ENCODE results near the gene MRPS14.

The MRPS14 gene

GRCh38 chr1:175019524-175019923 is 3.7 kb downstream of the MRPS14 start:
- no peak for FAIRE-seq

DNA sequence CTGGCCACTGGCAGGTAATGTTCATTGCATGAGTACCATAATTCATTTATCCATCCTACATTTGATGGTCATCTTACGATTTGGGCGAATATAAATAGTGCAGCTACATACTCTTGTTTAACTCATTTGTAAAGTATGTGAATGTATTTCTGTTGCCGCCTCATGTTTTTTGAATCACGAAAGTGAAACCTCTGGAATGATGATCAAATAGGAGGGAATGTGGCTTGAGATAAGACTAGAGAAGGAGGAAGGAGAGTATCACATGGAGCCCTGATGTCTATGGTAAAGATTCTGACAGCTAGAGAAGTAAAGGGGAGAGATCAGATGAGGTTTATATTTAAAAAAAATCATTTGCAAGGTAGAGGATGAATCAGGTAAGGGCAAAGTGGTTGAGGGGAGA is 8.0 kb downstream of the MRPS14 start:
- no peak for FAIRE-seq

DNA sequence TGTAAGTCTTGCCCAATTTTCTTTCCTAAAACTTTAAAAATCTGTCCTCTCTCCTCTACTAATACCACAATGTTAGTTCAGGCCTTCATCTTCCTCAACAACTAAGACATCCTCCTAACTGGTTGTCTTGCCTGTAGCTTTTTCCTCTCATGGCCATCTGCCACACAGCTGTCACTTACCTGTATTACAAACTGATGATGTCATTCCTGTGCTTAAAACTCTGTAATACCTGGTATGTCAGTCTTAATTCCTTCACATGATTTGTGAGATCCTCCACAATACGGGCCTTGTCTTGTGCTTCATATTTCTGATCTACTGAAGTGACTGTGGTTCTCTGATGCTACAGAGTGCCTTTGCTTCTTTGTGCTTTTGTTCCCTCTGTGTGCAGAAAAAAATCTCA is 9.8 kb downstream of the MRPS14 start:
- no peak for FAIRE-seq

DNA sequence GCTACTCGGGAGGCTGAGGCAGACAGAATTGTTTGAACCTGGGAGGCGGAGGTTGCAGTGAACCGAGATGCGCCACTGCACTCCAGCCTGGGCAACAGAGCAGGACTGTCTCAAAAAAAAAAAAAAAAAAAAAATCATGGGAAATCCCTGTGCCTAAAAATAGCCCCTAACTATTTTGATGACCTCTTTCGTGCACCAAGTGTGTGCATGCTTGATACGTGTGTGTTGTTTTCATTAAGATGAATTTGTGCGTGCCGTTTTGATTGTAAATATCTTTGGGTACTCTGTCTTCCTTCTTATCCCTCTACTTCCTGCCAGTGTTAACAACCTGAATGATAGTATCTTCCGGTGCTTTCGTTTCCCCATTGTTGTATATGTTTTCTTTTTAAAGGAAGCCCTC is 13.7 kb downstream of the MRPS14 start:
- no peak for FAIRE-seq

DNA sequence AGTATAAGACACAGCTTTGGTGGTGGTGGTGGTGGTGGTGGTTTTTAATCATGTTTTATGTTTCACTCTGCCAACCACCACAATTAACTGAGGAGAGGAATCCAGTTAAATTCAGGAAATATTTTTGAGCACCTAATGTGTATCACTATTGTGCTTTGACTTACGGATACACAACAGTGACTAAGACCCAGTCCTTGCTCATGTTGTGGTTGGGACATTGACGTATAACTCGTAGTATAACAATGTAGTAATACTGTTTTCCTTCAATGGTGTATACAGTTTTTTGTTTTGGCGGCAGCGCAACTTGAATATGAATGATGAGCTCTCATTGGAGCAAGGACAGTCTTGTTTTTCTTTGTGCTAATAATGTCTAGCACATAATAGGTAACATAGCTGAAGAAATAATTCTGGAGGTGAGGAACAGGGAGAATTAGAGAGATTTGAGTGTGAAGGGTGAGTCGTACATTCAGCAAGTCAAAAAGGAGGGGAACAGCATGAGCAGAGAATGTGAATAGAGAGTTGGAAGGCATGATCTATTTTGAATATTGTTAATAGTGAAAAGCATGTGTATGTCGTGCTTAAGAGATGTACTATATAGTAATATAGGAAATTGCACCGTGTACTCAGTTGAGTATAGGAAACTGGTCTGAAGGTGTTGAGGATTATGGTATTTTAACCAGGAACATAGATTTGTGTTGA is 18.0 kb downstream of the MRPS14 start:
- FAIRE-seq, result no peak

DNA sequence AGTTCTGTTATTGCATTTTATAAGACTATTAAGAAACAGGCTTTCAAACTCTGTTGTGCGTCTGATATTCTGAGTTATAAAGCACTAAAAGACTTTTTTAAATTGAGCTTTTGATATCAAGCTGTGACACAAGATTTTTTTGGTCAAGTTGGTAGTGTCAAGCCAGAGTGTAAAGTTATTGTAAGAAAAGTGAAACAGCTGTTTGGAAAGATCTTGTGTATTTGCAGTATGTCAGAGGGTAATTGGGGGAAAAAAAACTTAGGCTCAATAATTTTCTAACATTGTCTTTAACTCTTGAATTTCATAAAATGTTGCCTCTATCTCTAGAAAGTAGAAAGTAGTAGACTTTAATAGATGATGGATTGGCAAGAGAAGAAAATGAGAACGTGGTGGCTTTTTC is 19.7 kb downstream of the MRPS14 start:
- no peak for FAIRE-seq

DNA sequence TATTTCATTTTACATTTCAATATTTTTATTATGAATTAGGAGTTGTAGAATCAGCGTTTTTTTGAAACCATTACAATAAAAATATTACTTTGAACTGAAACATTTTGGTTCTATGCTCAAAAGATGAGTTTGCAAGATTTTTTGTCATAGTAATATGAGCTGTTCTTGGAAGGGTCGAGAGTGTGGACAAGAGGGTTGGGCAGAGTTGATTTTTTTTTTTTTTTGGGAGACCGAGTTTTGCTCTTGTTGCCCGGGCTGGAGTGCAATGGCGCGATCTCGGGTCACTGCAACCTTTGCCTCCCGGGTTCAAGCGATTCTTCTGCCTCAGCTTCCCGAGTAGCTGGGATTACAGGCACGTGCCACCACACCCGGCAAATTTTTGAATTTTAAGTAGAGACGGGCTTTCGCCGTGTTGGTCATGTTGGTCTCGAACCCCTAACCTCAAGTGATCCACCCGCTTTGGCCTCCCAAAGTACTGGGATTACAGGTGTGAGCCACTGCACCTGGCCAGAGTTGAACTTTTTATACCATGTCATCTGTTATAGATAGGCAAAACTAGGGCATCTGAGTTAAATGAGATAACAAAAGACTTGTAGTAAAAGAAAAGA is 20.2 kb downstream of the MRPS14 start:
- no peak for FAIRE-seq

DNA sequence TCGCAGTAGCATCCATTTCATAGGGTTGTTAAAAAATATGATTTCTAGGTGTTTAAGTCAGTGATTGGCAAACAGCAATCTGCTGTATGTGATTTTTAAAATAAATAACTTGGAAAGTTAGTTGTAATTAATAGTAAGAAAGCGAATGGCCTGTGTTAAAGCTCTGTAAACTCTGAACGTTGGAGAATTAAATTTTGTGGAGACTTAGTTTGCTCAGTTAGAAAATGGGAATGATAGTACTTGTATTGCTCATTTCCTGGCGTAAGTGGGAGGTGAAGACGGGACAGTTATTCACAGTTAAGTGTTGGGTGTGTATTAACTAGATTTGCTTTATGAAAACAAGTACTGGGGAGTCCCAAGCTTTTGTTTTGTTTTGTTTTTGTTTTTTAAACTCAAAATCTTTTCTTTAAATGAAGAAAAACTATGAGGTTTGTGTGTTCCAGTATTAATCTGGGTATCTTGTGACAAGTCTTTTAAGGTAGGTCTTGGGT is 22.5 kb downstream of the MRPS14 start:
- no peak for FAIRE-seq

DNA sequence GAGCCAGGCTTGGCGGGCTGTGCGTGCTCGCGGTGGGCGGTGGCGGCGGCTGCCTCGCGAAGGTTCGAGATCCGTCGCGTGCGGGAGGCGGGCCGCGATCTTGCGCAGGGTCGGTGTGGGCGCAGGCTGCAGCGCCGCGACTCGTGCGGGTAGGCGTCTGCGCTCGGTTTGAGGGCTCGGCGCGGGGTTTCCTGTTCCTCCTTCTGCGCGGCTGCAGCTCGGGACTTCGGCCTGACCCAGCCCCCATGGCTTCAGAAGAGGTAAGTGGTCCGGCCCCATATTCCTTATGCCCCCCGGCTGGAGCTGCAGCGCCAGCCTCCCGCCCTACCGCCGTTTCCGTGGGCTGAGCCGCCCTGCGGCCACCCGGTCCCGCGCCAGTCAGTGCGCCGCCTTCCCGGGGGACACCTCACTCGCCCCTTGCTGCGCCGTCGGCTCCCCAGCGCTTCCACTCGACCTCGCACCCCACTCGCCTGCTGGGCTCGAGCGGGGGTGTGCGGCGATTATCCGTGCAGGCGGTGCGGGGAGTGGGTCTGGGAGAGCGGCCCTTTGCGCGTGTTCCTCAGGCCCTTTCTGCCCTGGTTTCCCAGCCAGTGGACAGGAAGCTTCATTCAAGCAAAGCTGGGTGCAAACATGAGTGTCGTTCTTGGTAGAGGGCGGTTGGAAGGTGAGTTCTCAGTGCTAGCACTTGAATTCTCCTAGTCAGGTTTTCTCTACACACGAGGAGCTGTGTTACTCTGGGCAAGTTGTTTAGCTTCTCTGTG is 23.1 kb downstream of the MRPS14 start, which contains the start of gene CACYBP:
Gene CACYBP (plus strand): TSS at position 12 of the 761 bp plus-strand sequence. CDS start 234 bp downstream, at position 246.
- no peak for FAIRE-seq

- no peak for FAIRE-seq
Measured at GRCh38 chr1:174999216-174999935, 23.8 kb downstream of the MRPS14 start.

GRCh38 chr1:174998569-174999215 is 24.5 kb downstream of the MRPS14 start:
- FAIRE-seq, result no peak

- no peak for FAIRE-seq
Measured at GRCh38 chr1:174997041-174997440, 26.2 kb downstream of the MRPS14 start.

DNA sequence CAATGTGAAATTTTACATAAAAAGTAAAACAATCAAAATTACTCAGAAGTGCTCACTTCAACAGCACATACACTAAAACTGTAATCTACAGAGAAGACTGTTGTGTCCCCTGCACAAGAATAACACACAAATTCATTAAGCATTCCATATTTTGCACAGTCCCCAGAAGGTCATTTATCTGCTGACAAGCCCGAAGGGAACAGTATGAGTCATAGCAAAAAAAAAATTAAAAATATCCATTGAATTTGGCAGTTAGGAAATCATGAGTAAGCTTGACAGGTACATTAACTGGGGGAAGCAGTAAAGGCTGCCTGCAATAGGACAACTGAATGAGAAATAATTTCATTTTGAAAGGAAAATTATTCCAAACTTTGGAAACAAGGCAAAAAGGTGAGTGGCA is 26.7 kb downstream of the MRPS14 start:
- FAIRE-seq, result no peak

- FAIRE-seq, result no peak
Measured at GRCh38 chr1:174995916-174996315, 27.3 kb downstream of the MRPS14 start.

DNA sequence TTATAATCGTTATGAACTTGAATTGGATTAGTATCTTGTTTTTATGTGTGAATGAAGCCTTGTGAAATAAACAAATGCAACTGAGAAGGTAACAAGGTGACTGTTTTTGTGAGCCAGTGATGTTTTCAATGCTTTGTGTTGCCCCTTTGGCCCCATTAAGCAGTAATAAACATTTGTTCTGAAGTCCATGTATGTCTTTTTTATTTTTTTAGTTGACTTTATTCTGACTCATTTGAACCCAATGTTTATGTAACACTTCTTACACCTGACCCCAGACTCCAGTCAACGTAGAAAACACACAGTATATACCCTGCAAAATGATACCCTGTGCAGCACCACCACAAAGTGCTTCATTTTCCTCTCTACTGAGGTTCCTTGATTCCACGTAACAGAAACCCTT is 28.1 kb downstream of the MRPS14 start:
- FAIRE-seq, result no peak

DNA sequence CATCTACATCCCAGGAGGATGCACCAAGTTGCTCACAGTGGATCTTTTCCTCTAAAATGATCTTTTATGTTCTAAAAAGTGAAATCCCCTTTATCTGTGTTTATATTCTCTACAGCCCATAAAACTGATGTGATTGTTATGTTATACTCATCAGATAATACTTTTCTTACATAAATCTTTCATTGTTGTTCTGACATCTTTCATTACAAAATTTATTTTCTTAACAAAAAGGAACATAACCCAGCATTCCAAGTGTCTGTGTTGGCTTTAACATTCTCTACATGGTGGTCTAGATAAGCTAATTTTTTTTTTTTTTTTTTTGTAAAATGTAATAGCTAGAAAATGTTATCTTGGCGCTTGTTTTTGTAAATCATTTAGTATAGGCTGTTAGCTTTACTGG is 31.8 kb downstream of the MRPS14 start:
- no peak for FAIRE-seq

- FAIRE-seq, result no peak
Measured at GRCh38 chr1:174990382-174990999, 32.7 kb downstream of the MRPS14 start.

DNA sequence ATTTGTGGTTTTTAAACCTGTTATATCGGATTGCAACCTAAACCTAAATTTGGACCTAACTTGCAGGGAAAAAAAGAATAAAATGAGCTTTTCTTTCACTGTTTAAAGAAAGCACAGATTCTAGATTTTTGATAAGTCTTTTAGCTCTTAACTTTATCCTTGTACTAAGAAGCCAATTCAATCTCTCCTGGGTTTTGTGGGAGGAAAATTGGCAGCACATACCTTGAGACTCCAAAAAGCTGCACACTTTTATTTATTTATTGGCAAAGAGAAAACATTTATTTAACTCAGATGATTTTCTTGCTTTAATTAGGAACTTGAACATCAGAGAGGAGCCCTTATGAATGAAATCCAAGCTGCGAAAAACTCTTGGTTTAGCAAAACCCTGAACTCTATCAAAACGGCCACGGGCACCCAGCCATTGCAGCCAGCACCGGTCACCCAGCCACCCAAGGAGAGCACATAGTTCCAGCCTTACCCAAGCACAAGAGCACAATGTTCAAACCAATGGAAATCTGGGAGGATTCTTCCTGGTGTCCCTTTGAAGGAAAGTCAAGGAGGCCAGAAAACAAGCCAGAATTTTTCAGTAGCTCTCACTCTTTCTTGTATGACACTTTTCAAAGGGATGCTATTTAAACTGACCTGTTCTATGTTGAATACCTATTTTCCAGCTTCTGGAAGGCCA is 33.5 kb downstream of the MRPS14 start:
- no peak for FAIRE-seq

GRCh38 chr1:174988986-174989385 is 34.2 kb downstream of the MRPS14 start:
- no peak for FAIRE-seq

- FAIRE-seq, result no peak
Measured at GRCh38 chr1:174988539-174988938, 34.7 kb downstream of the MRPS14 start.

DNA sequence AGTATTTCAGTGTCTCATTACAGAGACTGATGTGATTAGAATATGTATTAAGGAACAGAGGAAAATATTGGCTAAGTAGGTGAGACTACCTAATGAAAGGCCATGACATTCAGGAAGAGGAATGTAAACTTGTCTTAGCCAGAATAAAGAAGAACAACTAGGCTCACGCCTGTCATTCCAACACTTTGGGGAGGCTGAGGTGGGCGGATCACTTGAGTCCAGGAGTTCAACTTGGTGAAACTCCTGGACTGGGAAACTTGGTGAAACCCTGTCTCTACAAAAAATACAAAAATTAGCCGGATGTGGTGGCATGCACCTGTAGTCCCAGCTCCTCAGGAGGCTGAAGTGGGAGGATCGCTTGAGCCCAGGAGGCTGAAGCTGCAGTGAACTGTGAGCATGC is 38.3 kb downstream of the MRPS14 start:
- FAIRE-seq, result no peak
